Hypothalamus (tissue), 51 donors: Measurements from ENCODE around the gene SEM1.
"Not testable (repeated sequence)": the region's sequence is repeated elsewhere in the genome, so short reads cannot be mapped to it uniquely, and the experiment has no call there.

Experiments
- DNase-seq, 51 donors: peaks; one replicate each; lab custom pipeline; 2025; lab: John Stamatoyannopoulos, UW

Gene SEM1

DNA sequence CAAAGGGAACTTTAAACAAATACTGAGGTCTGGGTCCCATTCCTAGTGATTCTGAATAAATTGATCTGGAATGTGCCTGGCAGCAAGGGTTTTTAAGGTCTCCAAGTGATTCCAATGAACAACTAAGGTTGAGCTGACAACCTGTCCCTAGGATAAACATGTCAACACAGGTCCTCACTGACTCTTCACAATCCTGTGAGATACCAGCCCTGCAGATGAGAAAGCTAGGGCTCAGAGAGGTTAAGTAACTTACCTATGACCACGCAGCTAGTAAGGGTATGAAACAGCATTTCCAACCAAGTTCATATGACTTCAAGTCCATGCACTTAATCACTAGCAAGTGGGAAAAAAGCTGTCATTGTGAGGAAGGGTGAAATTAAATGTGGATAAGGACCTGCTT lies 44.0 kb downstream of the SEM1 start:
- no peak for DNase-seq

DNA sequence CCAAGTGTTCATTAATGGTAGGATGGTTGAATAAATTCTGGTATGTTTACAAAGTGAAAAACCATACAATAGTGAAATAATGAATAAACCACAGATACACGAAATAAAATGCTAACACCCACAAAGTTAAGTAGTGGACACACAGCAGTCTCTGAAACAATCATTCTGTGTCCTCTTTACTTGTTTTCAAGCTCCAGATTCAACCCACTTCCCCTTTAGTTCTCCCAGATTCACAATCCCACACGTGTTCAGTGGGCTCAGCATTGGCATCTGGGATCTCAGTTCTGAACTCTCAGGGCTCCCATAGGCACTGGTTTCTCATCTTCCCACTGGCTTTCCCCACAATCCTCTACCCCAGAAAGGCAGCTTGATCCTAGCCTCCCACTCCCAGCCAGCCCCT lies 44.9 kb downstream of the SEM1 start:
- DNase-seq = no peak

DNA sequence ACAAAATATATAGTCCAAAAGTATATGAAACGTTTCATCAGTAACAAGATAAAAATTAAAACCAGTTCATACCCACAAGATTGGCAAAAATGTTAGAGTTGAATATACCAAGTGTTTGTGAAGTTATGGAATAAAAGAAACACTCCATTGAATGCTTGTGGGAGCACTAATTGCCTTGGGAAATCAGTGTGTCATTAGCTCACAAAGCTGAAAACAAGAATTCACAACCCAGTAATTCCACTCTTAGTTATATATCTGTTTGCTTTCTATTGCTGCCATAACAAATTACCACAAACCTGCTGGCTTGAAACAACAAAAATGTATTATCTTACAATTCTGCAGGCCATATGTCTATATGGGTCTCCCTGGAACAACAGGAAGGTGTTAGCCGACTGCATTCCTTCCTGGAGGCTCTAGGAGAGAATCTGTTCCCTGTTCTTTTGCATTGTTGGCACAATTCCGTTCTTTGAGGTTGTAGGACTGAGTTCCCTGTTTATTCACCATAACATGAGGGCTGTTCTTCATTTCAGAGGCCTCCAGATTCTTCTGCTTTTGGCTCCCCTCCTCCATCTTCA lies 45.7 kb downstream of the SEM1 start:
- DNase-seq = no peak

DNA sequence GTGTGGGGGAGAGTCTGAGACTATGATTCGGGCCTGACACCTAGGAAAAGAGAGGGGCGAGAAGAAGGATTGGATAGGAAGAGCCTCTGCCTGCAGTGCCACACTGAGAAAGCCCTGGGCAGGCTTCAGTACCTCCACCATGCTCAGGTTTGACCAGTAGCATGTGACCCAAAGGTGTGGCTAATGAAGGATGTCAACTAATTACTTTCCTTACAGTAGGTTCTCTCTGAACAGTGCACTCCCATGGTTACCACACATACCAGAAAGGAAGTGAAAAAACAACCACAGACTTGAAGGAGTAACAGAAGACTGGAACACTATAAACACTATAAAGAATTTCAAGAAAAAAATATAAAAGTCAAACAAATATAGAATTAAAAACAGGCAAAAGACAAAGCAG lies 46.2 kb downstream of the SEM1 start:
- no peak for DNase-seq

DNA sequence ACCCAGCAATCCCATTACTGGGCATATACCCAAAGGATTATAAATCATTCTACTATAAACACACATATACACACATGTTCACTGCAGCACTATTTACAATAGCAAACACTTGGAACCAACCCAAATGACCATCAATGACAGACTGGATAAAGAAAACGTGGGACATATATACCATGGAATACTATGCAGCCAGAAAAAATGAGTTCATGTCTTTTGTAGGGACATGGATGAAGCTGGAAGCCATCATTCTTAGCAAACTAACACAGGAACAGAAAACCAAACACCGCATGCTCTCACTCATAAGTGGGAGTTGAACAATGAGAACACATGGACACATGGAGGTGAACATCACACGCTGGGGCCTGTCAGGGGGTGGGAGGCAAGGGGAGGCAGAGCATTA lies 47.5 kb downstream of the SEM1 start:
- not testable (repeated sequence) for DNase-seq

DNA sequence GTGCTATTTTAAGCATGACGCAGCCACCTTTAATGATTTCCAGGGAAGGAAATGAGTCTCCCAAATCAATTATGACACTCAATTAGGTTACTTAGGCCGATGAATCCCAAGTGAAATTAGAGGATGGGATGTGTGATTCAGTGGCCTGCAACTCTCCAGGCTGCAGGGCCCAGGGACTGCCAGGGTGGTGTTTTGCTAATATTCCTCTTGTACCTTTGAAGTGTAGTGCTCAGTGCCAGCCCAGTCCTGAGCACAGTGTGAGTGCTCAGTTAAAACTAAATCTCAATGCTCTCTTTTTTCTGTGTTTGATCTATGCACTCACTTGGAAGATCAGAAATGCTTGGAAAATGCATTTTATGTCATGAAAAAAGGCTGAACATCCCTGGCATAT lies 51.6 kb downstream of the SEM1 start:
- DNase-seq = no peak

DNA sequence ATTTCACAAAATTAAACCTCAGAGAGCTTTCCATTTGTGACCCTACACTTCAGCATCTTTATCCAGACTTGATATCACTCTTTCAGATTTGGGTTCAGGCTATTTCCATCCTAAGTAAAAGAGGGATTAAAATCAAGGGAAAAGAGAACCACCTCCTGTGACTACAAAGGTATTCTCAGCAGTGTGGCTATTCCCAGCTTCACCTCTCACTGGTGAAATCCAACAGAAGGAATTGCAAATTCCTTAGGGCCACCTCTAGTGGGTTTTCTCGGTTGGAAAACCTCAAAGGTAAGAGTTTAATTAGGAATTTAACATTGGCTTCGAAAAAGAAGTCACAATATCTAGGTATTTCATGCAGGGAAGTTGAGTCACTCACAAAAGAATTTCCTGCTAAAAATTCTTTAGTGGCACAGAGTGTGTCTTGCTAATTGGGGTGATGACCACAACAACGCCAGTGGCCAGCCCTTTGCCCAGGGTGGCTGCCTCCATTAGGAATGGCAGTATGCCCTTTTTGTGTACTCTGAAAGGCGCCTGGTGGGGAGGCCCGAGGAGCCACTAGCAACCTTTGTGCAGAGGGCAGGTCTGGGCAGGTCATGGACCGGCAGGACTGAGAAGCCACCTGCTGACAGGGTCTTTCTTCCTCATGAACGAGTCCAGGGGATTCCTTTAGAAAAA lies 52.2 kb downstream of the SEM1 start:
- no peak for DNase-seq

DNA sequence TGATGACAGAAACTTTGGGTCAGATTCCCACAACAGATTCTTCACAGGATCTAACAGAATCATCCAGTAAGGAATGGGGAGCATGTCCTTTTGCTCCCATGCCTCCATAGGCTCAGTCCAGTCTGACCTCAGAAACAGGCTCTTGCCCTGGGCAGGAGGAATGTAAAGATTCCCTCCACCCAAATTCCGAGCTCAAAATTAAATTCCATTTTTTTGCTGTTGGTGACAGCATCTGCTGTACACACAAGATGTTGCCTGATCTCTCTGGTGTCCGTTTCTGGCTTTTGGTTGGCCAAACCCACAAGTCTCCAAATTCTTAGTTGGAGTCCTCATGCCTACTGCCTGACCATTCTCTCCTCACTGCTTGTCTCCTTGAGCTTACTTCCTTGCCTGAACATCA lies 53.7 kb downstream of the SEM1 start:
- DNase-seq = no peak

DNA sequence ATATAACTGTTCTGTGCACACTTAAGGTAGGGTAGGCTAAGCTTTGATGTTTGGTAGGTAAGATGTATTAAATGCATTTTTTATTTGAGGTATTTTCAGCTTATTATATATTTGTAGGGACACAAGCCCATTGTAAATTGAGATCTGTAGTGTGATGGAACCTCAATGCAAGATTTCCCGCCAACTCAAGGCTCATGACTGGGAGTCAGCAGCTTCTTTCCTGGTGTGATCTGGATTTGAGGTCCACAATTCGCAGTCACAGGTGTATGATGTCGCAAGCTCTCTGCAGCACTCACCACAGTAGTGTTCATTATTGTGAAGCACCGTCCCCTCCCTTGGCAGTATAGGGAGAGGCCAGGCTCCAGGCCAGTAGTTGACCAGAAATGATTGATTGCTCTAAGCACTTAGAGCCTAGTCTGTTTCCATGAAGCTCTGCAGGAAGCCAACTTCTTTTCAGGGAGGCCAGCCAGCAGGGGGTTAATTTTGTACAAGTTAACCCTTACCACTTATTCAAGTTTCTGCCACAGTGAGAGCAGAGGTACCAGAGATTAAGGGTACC lies 54.9 kb downstream of the SEM1 start:
- DNase-seq = no peak

DNA sequence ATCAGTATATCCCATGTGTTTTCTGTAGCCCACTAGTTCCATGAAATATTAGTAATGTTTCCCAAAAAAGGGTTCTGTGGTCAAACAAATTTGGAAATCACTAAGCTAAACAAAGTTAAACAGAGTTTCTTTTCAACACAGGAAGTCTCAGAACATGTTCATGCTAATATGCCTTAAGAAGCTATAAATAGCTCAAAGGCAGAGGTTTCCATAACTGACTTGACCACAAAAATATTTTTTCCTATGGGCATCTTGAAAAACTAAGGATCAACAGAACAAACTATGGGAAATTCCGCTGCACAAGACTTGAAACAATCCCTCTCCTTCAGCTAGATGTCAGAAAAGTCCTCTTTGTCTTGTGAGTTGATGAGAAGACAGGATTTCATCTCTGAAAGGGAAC lies 59.7 kb downstream of the SEM1 start:
- DNase-seq = no peak

DNA sequence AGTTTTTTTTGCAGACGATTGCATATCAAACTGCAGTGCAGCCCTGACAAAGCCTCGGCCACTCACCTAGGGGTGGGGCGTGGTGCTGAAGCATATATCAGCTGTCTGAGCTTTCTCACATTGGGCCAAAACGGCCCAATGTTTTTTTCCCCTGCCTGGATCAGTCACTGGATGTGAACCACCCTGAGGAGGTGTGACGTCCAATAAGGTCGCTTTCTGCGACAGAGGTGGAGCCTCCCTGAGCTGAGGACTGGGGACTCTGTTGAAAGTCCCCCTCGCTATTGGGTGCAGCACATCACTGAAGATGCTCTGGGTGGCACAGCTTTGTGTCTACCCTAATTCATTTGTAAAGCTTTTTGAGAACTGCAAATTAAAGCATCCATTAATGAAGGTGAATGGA lies 60.9 kb downstream of the SEM1 start:
- DNase-seq = no peak

DNA sequence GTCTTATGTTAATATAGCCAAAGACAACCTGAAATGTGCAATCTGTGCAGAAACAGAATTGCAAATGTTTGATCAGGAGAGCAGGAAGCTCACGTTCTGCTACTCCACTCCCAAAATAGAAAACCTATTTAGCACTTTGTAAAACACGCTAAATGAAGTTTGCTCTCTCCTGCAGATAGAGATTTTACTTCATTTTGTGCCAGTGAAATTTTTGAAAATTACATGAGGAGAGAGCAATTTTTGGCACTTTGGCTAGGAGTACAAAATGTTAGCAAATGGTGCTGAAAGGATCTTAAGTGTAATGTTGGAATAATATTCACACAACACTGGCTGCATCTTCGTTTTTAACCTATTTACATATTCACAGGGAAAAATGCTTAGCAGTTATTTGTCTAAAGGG lies 61.9 kb downstream of the SEM1 start:
- no peak for DNase-seq

DNA sequence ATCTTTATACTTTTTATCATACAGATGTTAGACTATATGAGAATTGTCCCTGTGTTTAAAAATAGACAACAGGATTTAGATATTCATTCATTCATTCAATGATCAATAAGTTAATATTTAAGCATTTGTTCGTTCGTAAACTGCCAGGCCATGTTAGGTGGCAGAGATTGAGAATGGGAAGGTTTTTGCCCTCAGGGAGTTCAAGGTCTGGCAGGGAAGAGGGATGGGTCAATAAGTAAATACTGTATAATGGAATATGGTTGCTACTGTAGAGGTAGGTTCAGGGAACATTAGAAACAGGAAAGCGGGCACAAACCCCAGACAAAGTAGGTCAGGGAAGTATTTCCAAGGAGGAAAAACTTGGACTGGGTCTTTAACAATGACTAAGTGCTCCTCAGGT lies 64.6 kb downstream of the SEM1 start:
- no peak for DNase-seq

DNA sequence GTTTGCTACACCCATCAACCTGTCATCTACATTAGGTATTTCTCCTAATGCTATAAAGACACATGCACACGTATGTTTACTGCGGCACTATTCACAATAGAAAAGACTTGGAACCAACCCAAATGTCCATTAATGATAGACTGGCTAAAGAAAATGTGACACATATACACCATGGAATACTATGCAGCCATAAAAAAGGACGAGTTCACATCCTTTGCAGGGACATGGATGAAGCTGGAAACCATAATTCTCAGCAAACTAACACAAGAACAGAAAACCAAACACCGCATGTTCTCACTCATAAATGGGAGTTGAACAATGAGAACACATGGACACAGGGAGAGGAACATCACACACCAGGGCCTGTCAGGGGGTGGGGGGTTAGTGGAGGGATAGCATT lies 66.2 kb downstream of the SEM1 start:
- DNase-seq = not testable (repeated sequence)

DNA sequence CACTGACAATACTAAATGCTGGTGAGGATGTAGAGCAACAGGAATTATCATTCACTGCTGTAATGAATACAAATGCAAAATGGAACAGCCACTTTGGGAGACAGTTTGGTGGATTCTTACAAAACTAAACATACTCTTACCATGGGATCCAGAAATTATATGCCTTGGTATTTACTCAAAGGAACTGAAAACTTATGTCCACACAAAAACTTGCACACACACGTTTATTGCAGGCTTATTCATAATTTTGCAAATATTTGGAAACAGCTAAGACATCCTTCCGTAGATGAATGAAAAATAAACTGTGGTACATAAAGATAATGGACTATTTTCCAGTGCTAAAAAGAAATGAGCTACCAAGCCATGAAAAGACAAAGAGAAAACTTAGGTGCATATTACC lies 69.6 kb downstream of the SEM1 start:
- no peak for DNase-seq
